Erythroblast (primary cell): ENCODE results near the gene TOX2.

ENCODE experiments used
- GATA1 ChIP-seq: IDR thresholded peaks from 2 replicates; pipeline ENCODE4 v1.6.1; 2011; ENCODE audit warnings: low read depth, mild to moderate bottlenecking, control low read depth, low read length, moderate library complexity
- POLR2A ChIP-seq: IDR thresholded peaks from 2 replicates; pipeline ENCODE4 v1.6.1; 2011; ENCODE audit warnings: mild to moderate bottlenecking, low read length

DNA sequence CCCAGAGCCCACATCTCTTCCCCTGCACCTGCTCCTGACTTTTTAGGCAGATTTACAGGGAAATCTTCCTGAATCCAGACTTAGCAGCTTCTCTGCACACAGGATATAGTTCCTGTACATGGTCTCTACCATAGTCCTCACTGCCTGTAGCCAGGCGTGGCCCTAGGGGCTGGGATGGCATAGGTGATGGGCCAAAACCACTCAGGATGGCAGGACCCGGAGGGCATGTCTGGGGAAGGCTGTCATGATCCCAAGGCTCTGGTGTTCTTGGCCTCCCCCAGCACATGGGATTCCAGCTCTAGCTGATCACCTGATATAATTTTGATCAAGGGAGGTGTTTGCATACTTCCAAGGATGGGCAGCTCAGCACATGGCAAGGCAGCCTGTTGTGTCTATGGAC lies 58.0 kb downstream of the TOX2 start:
- TF ChIP-seq POLR2A: no peak
- TF ChIP-seq GATA1: no peak
